K562 (cell line): ENCODE measurements around the gene TRIM34. TPM values are rescaled to one million over a fixed set of nuclear protein-coding genes. Genes with fewer than 3 reads are reported as not detected.

Experiments used
- CBX2 ChIP-seq: fragments of 200-600 bp; sonication (generic); IDR thresholded peaks from one replicate; pipeline ENCODE4 v1.6.1; 2012; ENCODE audit warnings: mild to moderate bottlenecking, low read length, inconsistent platforms; ENCODE audit not compliant: insufficient read depth, poor library complexity, severe bottlenecking
- DPF2 ChIP-seq: fragments of 450-650 bp; IDR thresholded peaks from 2 replicates; pipeline ENCODE4 v1.6.1; 2016
- E2F5 ChIP-seq: sonication (generic); formaldehyde crosslinking; IDR thresholded peaks from 2 replicates; pipeline ENCODE4 v1.8.0; 2022; ENCODE audit warnings: mild to moderate bottlenecking, missing genetic modification reagents
- GATAD2B ChIP-seq: fragments of 450-650 bp; IDR thresholded peaks from 2 replicates; pipeline ENCODE4 v1.6.1; 2017; ENCODE audit warnings: mild to moderate bottlenecking, borderline replicate concordance
- RFX1 ChIP-seq: fragments of 450-650 bp; IDR thresholded peaks from 2 replicates; pipeline ENCODE4 v1.6.1; 2016; ENCODE audit warnings: mild to moderate bottlenecking, moderate library complexity
- TAL1 ChIP-seq: fragments of 450-650 bp; IDR thresholded peaks from 2 replicates; pipeline ENCODE4 v1.6.1; 2016; ENCODE audit warnings: mild to moderate bottlenecking
- ZNF407 ChIP-seq: fragments of 450-650 bp; IDR thresholded peaks from 2 replicates; pipeline ENCODE4 v1.6.1; 2016; ENCODE audit warnings: low read depth
- polyA plus RNA-seq, 8 experiments: library from polyadenylated mRNA; depleted of rRNA in 4 of 8; stranded (reverse) in 5 of 8; unstranded in 3 of 8; fragments of >200 nt; fragmentation: Nextera tagmentation in 2 of 8; fragmentation: Illumina TruSeq in 1 of 8; extraction: Ambion mirVana in 2 of 8; extraction: Trizol in 1 of 8; gene quantifications; 2 replicates each; pipeline versions ENCODE4 v1.2.1 to v1.2.3, GENCODE V29; 2011 to 2014; ENCODE audit warnings: inconsistent platforms in 1 of 8, missing spikeins in 1 of 8
- total RNA-seq, 7 experiments: library from RNA; depleted of rRNA in 6 of 7; stranded (reverse); fragments of >200 nt in 6 of 7; fragmentation: Illumina TruSeq in 2 of 7; extraction: Trizol in 2 of 7; gene quantifications; 2 replicates each; pipeline versions ENCODE4 v1.2.1 to v1.2.3, GENCODE V29; 2011 to 2021; ENCODE audit warnings: low replicate concordance in 1 of 7

TRIM34 gene
- total and polyA plus RNA-seq, 9 of the 15 experiments (the other 6 are each of a cell fraction or from before 2014, with no cell fraction given), result 0.31 to 2.9 (median 1.3) TPM

GRCh38 chr11:5624489-5625279 is at the start of gene TRIM34 (continued):
- no peak for TF ChIP-seq E2F5 (CRISPR knock-in tag)
- no peak for TF ChIP-seq CBX2
- peak; percentile 37; the same call in 1 of the 2 replicates for TF ChIP-seq DPF2
- no peak for TF ChIP-seq ZNF407
- no peak for TF ChIP-seq RFX1
- TF ChIP-seq TAL1, result no peak
- no peak for TF ChIP-seq GATAD2B
